ENCODE results near the gene PTGS2. TPM values are rescaled to one million over a fixed set of nuclear protein-coding genes. Genes with fewer than 3 reads are reported as not detected.

Gene PTGS2
- total RNA-seq (2022; extraction: Qiagen RNA extraction; ENCODE audit: low read depth) = 4.2 to 8.3 TPM (median 6.7 TPM) in 5 replicates

GRCh38 chr1:186680245-186681061 lies at the start of gene PTGS2:
Gene PTGS2, minus strand, starts transcription at chr1:186680423. Its CDS starts 133 bp downstream, at chr1:186680290.

Other genes with a start within 250 kb of the PTGS2 start
- gene PDC, start 219.3 kb downstream of the PTGS2 start, total RNA-seq (2022; extraction: Qiagen RNA extraction; ENCODE audit: low read depth) = not detected in 5 replicates
- gene PLA2G4A, start 148.5 kb upstream of the PTGS2 start, total RNA-seq (2022; extraction: Qiagen RNA extraction; ENCODE audit: low read depth) = 8.3 to 11.9 TPM (median 10.3 TPM) in 5 replicates